ENCODE results near the gene TAGAP. TPM values are rescaled to one million over a fixed set of nuclear protein-coding genes. Genes with fewer than 3 reads are reported as not detected.

The TAGAP gene
- total and polyA plus RNA-seq, 9 of the 15 experiments (the other 6 are each of a cell fraction or from before 2014, with no cell fraction given) = 0.07 TPM; not detected in 8

GRCh38 chr6:159083146-159083545 is 38.4 kb upstream of the TAGAP start (continued):
- TF ChIP-seq, protein P1, sequence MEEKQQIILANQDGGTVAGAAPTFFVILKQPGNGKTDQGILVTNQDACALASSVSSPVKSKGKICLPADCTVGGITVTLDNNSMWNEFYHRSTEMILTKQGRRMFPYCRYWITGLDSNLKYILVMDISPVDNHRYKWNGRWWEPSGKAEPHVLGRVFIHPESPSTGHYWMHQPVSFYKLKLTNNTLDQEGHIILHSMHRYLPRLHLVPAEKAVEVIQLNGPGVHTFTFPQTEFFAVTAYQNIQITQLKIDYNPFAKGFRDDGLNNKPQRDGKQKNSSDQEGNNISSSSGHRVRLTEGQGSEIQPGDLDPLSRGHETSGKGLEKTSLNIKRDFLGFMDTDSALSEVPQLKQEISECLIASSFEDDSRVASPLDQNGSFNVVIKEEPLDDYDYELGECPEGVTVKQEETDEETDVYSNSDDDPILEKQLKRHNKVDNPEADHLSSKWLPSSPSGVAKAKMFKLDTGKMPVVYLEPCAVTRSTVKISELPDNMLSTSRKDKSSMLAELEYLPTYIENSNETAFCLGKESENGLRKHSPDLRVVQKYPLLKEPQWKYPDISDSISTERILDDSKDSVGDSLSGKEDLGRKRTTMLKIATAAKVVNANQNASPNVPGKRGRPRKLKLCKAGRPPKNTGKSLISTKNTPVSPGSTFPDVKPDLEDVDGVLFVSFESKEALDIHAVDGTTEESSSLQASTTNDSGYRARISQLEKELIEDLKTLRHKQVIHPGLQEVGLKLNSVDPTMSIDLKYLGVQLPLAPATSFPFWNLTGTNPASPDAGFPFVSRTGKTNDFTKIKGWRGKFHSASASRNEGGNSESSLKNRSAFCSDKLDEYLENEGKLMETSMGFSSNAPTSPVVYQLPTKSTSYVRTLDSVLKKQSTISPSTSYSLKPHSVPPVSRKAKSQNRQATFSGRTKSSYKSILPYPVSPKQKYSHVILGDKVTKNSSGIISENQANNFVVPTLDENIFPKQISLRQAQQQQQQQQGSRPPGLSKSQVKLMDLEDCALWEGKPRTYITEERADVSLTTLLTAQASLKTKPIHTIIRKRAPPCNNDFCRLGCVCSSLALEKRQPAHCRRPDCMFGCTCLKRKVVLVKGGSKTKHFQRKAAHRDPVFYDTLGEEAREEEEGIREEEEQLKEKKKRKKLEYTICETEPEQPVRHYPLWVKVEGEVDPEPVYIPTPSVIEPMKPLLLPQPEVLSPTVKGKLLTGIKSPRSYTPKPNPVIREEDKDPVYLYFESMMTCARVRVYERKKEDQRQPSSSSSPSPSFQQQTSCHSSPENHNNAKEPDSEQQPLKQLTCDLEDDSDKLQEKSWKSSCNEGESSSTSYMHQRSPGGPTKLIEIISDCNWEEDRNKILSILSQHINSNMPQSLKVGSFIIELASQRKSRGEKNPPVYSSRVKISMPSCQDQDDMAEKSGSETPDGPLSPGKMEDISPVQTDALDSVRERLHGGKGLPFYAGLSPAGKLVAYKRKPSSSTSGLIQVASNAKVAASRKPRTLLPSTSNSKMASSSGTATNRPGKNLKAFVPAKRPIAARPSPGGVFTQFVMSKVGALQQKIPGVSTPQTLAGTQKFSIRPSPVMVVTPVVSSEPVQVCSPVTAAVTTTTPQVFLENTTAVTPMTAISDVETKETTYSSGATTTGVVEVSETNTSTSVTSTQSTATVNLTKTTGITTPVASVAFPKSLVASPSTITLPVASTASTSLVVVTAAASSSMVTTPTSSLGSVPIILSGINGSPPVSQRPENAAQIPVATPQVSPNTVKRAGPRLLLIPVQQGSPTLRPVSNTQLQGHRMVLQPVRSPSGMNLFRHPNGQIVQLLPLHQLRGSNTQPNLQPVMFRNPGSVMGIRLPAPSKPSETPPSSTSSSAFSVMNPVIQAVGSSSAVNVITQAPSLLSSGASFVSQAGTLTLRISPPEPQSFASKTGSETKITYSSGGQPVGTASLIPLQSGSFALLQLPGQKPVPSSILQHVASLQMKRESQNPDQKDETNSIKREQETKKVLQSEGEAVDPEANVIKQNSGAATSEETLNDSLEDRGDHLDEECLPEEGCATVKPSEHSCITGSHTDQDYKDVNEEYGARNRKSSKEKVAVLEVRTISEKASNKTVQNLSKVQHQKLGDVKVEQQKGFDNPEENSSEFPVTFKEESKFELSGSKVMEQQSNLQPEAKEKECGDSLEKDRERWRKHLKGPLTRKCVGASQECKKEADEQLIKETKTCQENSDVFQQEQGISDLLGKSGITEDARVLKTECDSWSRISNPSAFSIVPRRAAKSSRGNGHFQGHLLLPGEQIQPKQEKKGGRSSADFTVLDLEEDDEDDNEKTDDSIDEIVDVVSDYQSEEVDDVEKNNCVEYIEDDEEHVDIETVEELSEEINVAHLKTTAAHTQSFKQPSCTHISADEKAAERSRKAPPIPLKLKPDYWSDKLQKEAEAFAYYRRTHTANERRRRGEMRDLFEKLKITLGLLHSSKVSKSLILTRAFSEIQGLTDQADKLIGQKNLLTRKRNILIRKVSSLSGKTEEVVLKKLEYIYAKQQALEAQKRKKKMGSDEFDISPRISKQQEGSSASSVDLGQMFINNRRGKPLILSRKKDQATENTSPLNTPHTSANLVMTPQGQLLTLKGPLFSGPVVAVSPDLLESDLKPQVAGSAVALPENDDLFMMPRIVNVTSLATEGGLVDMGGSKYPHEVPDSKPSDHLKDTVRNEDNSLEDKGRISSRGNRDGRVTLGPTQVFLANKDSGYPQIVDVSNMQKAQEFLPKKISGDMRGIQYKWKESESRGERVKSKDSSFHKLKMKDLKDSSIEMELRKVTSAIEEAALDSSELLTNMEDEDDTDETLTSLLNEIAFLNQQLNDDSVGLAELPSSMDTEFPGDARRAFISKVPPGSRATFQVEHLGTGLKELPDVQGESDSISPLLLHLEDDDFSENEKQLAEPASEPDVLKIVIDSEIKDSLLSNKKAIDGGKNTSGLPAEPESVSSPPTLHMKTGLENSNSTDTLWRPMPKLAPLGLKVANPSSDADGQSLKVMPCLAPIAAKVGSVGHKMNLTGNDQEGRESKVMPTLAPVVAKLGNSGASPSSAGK (IDR thresholded peaks at IDR 0.05) = no peak
- TF ChIP-seq NFIX (CRISPR knock-in tag; IDR thresholded peaks at IDR 0.05; ENCODE audit: low read depth) = no peak
